Measurements from ENCODE around the gene TSC2. TPM values are rescaled to one million over a fixed set of nuclear protein-coding genes. Genes with fewer than 3 reads are reported as not detected.
"Not testable (repeated sequence)": the region's sequence is repeated elsewhere in the genome, so short reads cannot be mapped to it uniquely, and the experiment has no call there.

The TSC2 gene
- total RNA-seq, 4 donors from 2014 or later = 75.4 to 507 (median 111) TPM

DNA sequence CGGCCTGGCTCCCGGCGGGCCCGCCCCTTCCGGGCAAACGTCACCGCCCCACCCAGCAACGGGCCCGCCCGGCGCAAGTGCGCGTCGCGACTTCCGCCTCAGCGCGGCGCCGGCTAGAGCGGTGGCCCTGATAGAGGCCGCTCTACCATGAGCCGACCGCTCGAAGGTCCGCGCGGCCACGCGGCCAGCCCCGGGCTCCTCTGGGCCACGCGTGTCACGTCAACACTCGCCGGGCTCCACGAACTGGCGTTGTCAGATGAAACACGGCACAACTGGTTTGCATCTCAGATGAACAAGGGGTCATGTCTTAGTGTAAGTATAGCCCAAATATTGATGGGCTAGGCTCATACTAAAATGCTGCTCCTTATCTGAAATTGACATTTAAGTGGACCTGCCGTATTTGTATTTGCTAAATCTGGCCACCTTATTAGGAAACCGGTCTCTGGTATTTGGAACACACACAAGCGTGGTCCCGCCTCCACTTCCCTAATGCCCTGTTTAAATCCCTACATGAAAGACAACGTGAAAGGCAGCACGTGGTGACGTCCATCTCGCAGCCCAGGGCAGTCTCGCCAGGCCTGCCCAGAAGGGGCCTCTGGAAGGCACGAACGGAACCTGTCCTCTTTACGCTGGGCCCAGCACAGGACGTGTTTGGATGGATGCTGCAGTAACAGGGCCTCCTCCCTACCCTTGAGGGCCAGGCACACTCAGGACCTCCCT is 37.8 kb upstream of the TSC2 start, which contains the start of gene ZNF598:
Gene ZNF598, minus strand, starts transcription at position 31 of the 720 bp plus-strand sequence.
- H3K36me3 ChIP-seq = no peaks in the 10 kb centered on the region
- TF ChIP-seq EP300 (IDR thresholded peaks at IDR 0.05) = peak; percentile 69 to 92
- TF ChIP-seq POLR2A (IDR thresholded peaks at IDR 0.05) = peak; percentile 85 to 88
- peak in 3 of 5 experiments; percentile 11 to 49 (median 43) for TF ChIP-seq CTCF (IDR thresholded peaks at IDR 0.05)
- peak within 1 kb of the TSS; percentile 84 to 99 (median 92) for H3K27ac ChIP-seq
- peak within 1 kb of the TSS; percentile 68 to 98 (median 74) for H3K4me3 ChIP-seq
- H3K4me1 ChIP-seq = peaks cover 4 to 50% (median 47%) of the 10 kb centered on the region in 4 donors
- 2 to 3% methylated on average over 15 to 40 of the region's 52 CpGs for WGBS, 2 donors
- H3K9me3 ChIP-seq = no peaks in the 10 kb centered on the region
- DNase-seq (ENCODE audit: low spot score in 2 of 2) = peak; percentile 52 to 65
- no peaks in the 10 kb centered on the region for H3K27me3 ChIP-seq

DNA sequence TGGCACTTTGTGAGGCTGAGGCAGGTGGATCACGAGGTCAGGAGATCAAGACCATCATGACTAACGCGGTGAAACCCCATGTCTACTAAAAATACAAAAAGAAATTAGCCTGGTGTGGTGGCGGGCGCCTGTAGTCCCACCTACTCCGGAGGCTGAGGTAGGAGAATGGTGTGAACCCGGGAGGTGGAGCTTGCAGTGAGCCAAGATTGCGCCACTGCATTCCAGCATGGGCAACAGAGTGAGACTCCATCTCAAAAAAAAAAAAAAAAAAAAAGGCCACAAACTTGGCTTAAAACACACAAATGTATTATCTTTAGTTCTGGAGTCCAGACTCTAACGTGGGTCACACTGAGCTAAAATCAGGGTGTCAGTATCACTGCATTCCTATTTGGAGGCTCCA is 36.1 kb upstream of the TSC2 start:
- H3K4me1 ChIP-seq = peaks cover 4 to 33% (median 32%) of the 10 kb centered on the region in 4 donors
- not testable (repeated sequence) for H3K27ac ChIP-seq; DNase-seq (ENCODE audit: low spot score in 2 of 2); H3K9me3 ChIP-seq; H3K4me3 ChIP-seq; H3K36me3 ChIP-seq; H3K27me3 ChIP-seq
- WGBS, 2 donors = 81 to 91% methylated on average over 9 of the region's 9 CpGs

DNA sequence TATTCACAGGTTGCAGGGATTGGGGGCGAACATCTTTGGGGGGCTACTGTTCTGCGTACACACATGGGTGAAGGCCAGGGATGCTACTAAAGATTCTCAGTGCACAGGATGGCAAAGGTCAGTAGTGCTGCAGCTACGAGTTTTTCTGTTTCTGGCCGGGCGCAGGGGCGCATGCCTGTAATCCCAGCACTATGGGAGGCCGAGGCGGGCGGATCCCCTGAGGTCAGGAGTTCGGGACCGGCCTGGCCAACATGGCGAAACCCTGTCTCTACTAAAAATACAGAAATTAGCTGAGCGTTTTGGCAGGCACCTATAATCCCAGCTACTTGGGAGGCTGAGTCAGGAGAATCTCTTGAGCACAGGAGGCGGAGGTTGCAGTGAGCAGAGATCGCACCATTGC is 34.3 kb upstream of the TSC2 start:
- DNase-seq (ENCODE audit: low spot score in 2 of 2) = no peak
- TF ChIP-seq CTCF (IDR thresholded peaks at IDR 0.05) (no peak), POLR2A (IDR thresholded peaks at IDR 0.05) (no peak), EP300 (IDR thresholded peaks at IDR 0.05) (no peak)
- Histone ChIP-seq H3K27me3 (no peaks in the 10 kb centered on the region), H3K36me3 (no peaks in the 10 kb centered on the region), H3K9me3 (no peaks in the 10 kb centered on the region), H3K4me1 (peaks cover 0 to 15% (median 14%) of the 10 kb centered on the region in 4 donors), H3K27ac (no peak overlapping the region), H3K4me3 (no peak overlapping the region)
- WGBS, 2 donors = 73 to 81% methylated on average over 15 of the region's 15 CpGs

DNA sequence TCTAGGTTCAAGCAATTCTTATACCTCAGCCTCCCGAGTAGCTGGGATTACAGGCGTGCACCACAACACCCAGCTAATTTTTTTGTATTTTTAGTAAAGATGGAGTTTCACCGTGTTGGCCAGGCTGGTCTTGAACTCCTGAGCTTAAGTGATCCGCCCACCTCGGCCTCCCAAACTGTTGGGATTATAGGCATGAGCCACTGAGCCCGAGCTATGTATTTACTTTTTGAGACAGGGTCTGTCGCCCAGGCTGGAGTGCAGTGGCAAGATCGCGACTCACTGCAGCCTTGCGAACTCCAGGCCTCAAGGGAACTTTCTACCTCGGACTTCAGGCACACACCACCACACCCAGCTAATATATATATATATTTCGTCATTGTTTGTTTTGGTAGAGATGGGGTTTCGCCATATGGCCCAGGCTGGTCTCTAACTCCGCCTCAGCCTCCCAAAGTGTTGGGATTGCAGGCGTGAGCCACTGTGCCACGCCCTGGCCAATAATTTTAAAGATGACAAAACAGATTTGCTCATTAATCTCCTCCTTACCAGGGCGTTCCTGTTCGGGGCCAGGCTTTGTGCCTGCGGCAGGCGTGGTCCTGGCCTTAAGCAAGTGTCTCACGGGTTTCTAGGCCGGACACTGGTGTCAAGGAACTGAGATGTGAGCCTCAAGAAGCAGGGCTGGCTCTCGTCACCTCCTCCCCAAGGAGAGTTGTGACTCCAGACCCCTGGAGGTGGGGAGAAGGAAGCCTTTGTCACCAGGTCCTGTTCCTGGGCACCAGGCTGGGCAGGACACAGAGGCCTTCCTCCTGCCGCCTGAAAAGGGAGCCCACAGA is 32.5 kb upstream of the TSC2 start:
- Histone ChIP-seq H3K27ac (no peak overlapping the region), H3K36me3 (no peaks in the 10 kb centered on the region), H3K27me3 (peaks cover 0 to 14% of the 10 kb centered on the region in 2 donors), H3K4me1 (peaks cover 0 to 17% (median 7%) of the 10 kb centered on the region in 4 donors), H3K4me3 (no peak overlapping the region), H3K9me3 (no peaks in the 10 kb centered on the region)
- 80 to 88% methylated on average over 24 of the region's 24 CpGs for WGBS, 2 donors
- TF ChIP-seq POLR2A (IDR thresholded peaks at IDR 0.05) = no peak
- TF ChIP-seq EP300 (IDR thresholded peaks at IDR 0.05) = no peak
- TF ChIP-seq CTCF (IDR thresholded peaks at IDR 0.05) = no peak
- DNase-seq (ENCODE audit: low spot score in 2 of 2) = no peak

DNA sequence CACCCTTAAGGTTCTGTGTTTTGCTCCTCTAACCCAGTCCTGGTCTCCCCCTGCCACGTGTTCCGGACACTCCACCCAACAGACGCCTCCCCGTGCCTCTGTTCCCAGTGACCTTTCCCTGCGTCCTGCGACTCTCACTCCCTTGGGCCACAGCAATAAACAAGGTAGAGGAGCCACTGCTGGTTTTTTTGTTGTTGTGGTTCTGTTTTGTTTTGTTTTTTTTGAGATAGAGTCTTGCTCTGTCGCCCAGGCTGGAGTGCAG is 31.9 kb upstream of the TSC2 start:
- TF ChIP-seq CTCF (IDR thresholded peaks at IDR 0.05) (no peak), EP300 (IDR thresholded peaks at IDR 0.05) (no peak), POLR2A (IDR thresholded peaks at IDR 0.05) (no peak)
- DNase-seq (ENCODE audit: low spot score in 2 of 2) = no peak
- no peaks in the 10 kb centered on the region for H3K9me3 ChIP-seq
- peaks cover 0 to 17% (median 4%) of the 10 kb centered on the region in 4 donors for H3K4me1 ChIP-seq
- 76 to 84% methylated on average over 7 of the region's 7 CpGs for WGBS, 2 donors
- peaks cover 0 to 19% of the 10 kb centered on the region in 2 donors for H3K27me3 ChIP-seq
- H3K4me3 ChIP-seq = no peak overlapping the region
- no peaks in the 10 kb centered on the region for H3K36me3 ChIP-seq
- H3K27ac ChIP-seq = no peak overlapping the region
